Measurements from ENCODE around the gene LAMA5.

The LAMA5 gene

DNA sequence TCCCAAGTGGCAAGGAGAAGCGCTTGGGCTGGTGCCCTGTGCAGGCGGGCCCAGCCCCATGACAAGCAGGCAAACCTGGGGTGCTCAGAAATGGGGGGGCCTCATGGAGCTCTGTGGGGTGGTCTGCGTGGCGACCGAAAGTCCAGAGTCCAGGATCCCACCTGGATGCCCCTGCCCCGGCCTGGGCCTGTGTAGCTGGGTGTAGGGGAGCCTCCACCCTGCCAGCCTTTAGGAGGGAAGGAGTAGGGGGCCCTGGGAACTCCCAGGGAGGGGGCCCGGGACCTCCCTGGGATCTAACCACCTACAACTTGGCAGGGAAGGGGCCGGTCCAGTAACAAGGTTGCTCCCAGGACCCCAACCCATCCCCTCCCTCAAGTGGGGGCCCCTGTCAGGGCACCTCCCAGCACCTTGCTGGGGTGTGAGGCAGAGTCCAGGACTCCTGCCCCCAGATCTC lies 4.5 kb upstream of the LAMA5 start:
- TF ChIP-seq, protein P1, sequence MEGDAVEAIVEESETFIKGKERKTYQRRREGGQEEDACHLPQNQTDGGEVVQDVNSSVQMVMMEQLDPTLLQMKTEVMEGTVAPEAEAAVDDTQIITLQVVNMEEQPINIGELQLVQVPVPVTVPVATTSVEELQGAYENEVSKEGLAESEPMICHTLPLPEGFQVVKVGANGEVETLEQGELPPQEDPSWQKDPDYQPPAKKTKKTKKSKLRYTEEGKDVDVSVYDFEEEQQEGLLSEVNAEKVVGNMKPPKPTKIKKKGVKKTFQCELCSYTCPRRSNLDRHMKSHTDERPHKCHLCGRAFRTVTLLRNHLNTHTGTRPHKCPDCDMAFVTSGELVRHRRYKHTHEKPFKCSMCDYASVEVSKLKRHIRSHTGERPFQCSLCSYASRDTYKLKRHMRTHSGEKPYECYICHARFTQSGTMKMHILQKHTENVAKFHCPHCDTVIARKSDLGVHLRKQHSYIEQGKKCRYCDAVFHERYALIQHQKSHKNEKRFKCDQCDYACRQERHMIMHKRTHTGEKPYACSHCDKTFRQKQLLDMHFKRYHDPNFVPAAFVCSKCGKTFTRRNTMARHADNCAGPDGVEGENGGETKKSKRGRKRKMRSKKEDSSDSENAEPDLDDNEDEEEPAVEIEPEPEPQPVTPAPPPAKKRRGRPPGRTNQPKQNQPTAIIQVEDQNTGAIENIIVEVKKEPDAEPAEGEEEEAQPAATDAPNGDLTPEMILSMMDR (IDR thresholded peaks at IDR 0.05; ENCODE audit: borderline replicate concordance, insufficient read depth, low read depth, low read length), result no peak

DNA sequence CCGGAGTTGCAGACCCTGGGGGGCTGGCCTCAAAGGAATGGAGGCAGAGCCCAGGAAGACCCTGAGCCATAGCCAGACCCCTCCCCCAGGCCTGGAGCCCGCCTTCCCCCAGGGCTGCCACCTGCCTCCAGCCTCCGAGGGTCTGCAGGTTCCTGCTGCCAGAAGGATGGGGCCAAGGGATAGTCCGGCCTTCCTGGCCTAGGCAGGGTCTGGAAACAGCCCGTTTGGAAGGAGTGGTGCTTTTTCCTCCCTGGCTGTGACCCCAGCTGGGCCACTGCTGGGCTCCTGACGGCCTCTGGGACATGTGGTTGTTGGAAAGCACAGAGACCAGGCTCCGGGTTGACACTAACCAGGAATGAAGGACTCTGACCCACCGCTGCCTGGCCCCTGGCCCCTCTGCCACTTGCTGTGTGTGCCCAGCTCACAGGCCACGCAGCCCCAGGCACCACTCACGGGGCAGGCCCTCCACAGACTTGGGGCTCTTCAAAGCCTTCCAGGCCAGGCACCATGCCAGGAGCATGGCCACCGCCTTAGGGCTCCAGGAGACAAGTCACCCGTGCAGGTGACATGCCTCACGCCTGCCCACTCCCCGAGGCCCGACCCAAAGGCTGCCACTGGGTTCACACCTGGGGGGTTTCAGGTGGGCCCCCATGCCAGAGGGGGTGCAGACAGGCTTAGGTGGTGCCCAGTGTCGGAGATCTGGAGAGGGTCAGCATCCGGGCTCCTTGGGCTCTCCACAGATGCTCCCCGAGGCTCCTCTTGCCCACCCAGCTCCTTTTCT lies 3.9 kb upstream of the LAMA5 start:
- H3K4me3 ChIP-seq (ENCODE audit: low read depth, low read length), result no peak overlapping the region
- TF ChIP-seq, protein P1 (IDR thresholded peaks at IDR 0.05; ENCODE audit: borderline replicate concordance, insufficient read depth, low read depth, low read length), result no peak

More for the DNA sequence above, 4.5 kb upstream of the LAMA5 start:
- no peak overlapping the region for H3K4me3 ChIP-seq (ENCODE audit: low read depth, low read length)

DNA sequence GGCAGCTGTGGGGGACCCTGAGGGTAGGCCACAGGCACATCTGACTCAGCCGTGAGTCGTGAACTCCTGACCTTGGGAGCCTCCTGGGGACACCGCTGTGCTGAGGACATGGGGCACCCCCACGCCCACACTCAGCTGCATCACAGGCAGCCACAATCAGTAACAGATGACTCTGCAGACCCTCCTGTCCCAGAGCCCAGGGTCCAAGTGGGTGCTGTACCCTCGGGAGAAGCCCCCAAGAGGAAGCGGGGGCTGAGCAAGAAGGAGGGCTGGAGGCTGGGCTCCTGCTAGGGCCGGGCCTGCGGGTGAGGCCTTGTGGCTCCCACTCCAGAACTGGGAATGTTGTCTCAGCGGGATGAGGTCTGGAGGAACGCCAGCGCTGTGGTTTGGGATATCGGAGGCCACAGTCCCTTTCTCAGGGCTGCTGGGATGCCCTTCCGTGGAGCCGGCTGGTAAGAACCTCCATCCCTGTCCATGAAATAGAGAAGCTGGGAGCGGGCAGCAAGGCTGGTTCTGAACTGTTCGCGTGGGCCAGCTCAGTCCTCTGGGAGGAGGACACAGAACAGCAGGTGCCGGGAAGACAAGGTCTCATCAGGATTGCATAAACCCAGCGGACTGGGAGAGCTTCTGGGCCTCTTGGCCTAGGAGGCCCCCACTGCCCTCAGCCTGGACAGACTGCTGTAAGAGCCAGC lies 3.1 kb upstream of the LAMA5 start:
- TF ChIP-seq, protein P1 (IDR thresholded peaks at IDR 0.05; ENCODE audit: borderline replicate concordance, insufficient read depth, low read depth, low read length), result no peak
- no peak overlapping the region for H3K4me3 ChIP-seq (ENCODE audit: low read depth, low read length)

DNA sequence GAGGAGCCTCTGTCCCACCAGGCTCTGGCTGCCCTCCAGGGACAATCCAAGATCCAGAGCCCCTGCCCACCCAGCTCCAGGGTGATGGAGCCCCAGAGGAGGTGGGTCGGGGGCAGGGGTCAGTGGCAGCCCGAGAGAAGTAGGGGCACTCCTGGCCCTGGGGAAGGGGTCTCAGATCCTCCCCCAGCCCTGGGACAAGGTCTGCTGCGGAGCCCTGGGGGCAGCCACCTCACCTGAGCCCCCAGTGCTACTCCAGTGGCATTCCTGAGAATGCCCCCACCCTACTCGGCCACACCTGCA lies 2.7 kb upstream of the LAMA5 start:
- H3K4me3 ChIP-seq (ENCODE audit: low read depth, low read length), result no peak overlapping the region
- TF ChIP-seq, protein P1 (IDR thresholded peaks at IDR 0.05; ENCODE audit: borderline replicate concordance, insufficient read depth, low read depth, low read length), result no peak

DNA sequence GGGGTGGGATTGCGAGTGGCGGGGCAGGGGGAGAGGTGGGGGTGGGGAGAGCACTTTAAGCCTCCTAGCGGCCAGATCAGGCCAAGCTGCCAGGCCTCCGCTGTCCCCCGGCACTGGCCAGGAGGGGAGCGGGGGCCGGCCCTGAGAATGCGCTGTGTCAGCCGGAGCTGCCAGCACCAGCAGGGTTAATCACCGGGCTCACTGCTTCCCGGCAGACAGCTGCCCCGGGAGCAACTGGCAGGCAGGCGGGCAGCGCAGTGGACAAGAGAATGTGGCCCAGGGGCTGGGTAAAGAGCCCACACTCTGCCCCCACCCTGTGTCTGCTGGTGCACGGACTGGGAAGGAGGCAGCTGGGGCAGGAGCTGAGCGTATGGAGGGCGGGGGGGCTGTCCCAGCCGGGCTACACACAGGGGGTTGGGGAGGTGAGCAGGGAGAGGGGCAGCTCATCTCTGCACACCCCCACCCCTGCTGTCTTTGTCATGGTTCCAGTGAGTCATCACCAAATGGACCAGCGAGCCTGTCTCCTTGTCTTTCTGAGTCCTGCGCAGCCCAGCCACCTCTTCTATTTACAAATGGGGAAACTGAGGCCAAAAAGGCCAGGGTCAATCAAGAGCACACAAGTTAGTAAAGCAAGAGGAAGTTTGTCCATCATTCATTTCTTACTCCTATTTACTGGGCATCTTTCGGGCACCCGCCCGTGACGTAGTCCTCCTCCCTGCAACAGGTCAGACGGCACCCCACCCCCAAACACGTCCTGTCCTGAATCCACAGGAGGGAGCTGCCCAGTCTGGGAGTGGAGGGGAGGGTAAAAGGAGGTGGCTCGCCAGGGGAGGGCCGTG lies 2.1 kb upstream of the LAMA5 start:
- TF ChIP-seq, protein P1 (IDR thresholded peaks at IDR 0.05; ENCODE audit: borderline replicate concordance, insufficient read depth, low read depth, low read length), result peak; percentile 42; the same call in 1 of the 2 replicates
- H3K4me3 ChIP-seq (ENCODE audit: low read depth, low read length), result no peak overlapping the region

DNA sequence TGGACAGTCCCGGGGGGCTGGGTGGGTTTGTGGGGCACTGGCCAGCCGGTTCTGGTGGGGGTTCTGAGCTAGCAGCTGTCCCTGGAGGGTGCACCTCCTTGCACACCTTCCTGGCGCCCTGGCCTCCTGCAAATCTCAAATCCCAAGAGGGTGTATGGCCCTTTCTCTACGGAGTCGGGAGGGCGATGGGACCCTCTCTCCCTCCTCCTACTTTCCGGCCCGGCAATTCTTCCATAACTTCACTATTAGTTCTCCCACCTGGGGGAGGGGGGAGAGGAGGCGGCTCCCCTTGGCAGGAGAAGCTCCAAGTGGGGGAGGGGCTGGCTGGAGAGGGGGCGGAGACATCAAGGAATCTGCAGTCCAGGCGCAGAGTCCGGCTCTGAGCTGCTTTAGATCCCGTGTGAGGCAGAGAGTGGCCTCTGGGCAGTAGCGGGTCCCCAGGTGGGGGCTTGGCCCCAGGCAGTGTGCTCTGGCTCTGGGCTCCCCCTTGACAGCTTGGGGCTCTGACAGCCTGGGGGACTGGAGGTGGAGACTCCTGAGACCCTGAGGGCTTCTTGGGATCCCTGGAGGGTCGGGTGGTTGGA lies 1.4 kb upstream of the LAMA5 start:
- no peak overlapping the region for H3K4me3 ChIP-seq (ENCODE audit: low read depth, low read length)
- TF ChIP-seq, protein P1 (IDR thresholded peaks at IDR 0.05; ENCODE audit: borderline replicate concordance, insufficient read depth, low read depth, low read length), result no peak
